ENCODE measurements around the gene BCAS3.
A peak's percentile ranks its signal among the peaks of the same experiment; 100 is the strongest.

BCAS3 gene

GRCh38 chr17:61410141-61411010 lies 732.7 kb downstream of the BCAS3 start:
- H3K4me1 Mint-ChIP-seq: peaks cover 16% of the 10 kb centered on the region
- H3K4me3 Mint-ChIP-seq: peak overlapping the region; percentile 73
- peaks cover 86% of the 10 kb centered on the region for H3K27me3 Mint-ChIP-seq (ENCODE audit: low read depth, poor library complexity)
- H3K36me3 Mint-ChIP-seq (ENCODE audit: low read depth): no peaks in the 10 kb centered on the region
- peak; percentile 53 for TF ChIP-seq CTCF (IDR thresholded peaks at IDR 0.05)
- H3K9me3 Mint-ChIP-seq: no peaks in the 10 kb centered on the region
- DNase-seq: peak; percentile 90
- no peak overlapping the region for H3K27ac Mint-ChIP-seq

- H3K36me3 Mint-ChIP-seq (ENCODE audit: low read depth): no peaks in the 10 kb centered on the region
- H3K27me3 Mint-ChIP-seq (ENCODE audit: low read depth, poor library complexity): peaks cover 86% of the 10 kb centered on the region
- H3K9me3 Mint-ChIP-seq: no peaks in the 10 kb centered on the region
- H3K4me3 Mint-ChIP-seq: peak overlapping the region; percentile 71
- no peak overlapping the region for H3K27ac Mint-ChIP-seq
- DNase-seq: no peak
- no peak for TF ChIP-seq CTCF (IDR thresholded peaks at IDR 0.05)
- peaks cover 18% of the 10 kb centered on the region for H3K4me1 Mint-ChIP-seq
Observed at GRCh38 chr17:61411011-61411260, 733.3 kb downstream of the BCAS3 start.

- TF ChIP-seq CTCF (IDR thresholded peaks at IDR 0.05): no peak
- Mint-ChIP-seq H3K4me3 (peak overlapping the region; percentile 73), H3K27ac (no peak overlapping the region), H3K36me3 (ENCODE audit: low read depth) (no peaks in the 10 kb centered on the region), H3K27me3 (ENCODE audit: low read depth, poor library complexity) (peaks cover 81% of the 10 kb centered on the region), H3K9me3 (no peaks in the 10 kb centered on the region), H3K4me1 (peaks cover 23% of the 10 kb centered on the region)
- peak; percentile 64 for DNase-seq
Observed at GRCh38 chr17:61411261-61412142, 733.9 kb downstream of the BCAS3 start.

GRCh38 chr17:61412143-61412859 lies 734.6 kb downstream of the BCAS3 start:
- DNase-seq: peak; percentile 87
- H3K27me3 Mint-ChIP-seq (ENCODE audit: low read depth, poor library complexity): peaks cover 73% of the 10 kb centered on the region
- TF ChIP-seq CTCF (IDR thresholded peaks at IDR 0.05): peak; percentile 99
- no peaks in the 10 kb centered on the region for H3K36me3 Mint-ChIP-seq (ENCODE audit: low read depth)
- peak overlapping the region; percentile 75 for H3K4me3 Mint-ChIP-seq
- H3K9me3 Mint-ChIP-seq: no peaks in the 10 kb centered on the region
- H3K4me1 Mint-ChIP-seq: peaks cover 25% of the 10 kb centered on the region
- H3K27ac Mint-ChIP-seq: no peak overlapping the region

GRCh38 chr17:61412860-61413660 lies 735.4 kb downstream of the BCAS3 start:
- TF ChIP-seq CTCF (IDR thresholded peaks at IDR 0.05): no peak
- DNase-seq: no peak
- peak overlapping the region; percentile 75 for H3K4me3 Mint-ChIP-seq
- H3K27me3 Mint-ChIP-seq (ENCODE audit: low read depth, poor library complexity): peaks cover 70% of the 10 kb centered on the region
- H3K4me1 Mint-ChIP-seq: peaks cover 25% of the 10 kb centered on the region
- H3K9me3 Mint-ChIP-seq: no peaks in the 10 kb centered on the region
- H3K27ac Mint-ChIP-seq: no peak overlapping the region
- H3K36me3 Mint-ChIP-seq (ENCODE audit: low read depth): no peaks in the 10 kb centered on the region

All from nephron progenitor cell (in vitro differentiated cells).